HG02938 (cell line): Measurements from ENCODE around the gene TRPM1.

ENCODE experiments used
- ATAC-seq: cut with Tn5 transposase; IDR thresholded peaks from one replicate; pipeline ENCODE4 v1.9.1; 2021; ENCODE audit warnings: mild to moderate bottlenecking, moderate library complexity; ENCODE audit not compliant: unreplicated experiment

TRPM1 gene

DNA sequence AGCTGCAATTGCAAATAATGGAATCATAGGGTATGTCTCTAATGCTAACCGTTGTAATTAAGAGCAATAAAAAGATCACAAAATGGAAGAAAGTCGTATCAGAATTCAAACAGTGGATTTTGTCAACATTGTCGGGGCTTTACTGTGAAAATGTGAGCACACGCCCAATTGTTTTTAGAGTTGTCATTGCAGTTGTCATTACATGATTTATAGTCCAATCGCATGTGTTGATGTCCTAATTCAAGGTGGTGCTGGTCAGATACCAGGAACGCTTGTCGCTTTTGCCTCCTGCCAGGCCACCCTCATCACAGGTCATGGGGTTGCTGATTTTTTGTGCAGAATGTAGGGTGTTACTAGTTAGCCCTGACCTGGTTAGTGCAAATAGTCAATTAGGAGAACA lies 16.2 kb downstream of the TRPM1 start:
- no peak for ATAC-seq

DNA sequence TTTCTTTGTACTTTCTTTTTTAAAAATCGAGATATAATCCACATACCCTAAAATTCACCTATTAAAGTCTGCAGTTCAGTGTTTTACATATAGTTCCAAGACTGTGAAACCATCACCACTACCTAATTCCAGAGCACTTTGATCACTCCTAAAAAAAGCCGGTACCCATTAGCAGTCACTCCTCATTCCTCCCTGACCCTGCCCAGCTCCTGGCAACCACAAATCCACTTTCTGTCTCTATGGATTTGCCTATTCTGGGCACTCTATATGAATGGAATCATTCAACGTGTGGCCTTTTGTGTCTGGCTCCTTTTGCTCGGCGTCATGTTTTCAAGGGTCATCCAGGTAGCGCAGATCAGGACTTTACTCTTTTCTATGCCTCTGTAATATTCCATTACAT lies 17.3 kb downstream of the TRPM1 start:
- no peak for ATAC-seq

DNA sequence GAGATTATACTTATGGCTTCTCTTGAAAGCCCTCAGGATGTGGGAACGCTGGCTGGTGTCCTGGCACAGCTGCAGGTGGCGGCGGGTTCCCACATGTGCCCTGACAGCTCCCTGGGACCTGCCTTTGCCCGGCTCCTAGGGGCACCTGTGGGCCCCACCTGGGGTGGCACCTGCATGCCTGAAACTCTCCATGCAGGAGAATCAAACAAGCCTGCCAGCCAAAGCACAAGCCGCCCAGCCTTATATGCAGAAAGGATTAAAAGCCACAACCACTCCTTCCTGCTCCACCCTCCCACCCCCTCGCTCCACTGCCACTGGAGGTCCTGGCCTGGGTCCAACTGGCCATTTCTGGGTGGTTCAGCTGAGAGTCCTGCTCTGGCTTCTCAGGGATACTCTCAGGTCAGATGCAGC lies 18.1 kb downstream of the TRPM1 start:
- ATAC-seq, result no peak

DNA sequence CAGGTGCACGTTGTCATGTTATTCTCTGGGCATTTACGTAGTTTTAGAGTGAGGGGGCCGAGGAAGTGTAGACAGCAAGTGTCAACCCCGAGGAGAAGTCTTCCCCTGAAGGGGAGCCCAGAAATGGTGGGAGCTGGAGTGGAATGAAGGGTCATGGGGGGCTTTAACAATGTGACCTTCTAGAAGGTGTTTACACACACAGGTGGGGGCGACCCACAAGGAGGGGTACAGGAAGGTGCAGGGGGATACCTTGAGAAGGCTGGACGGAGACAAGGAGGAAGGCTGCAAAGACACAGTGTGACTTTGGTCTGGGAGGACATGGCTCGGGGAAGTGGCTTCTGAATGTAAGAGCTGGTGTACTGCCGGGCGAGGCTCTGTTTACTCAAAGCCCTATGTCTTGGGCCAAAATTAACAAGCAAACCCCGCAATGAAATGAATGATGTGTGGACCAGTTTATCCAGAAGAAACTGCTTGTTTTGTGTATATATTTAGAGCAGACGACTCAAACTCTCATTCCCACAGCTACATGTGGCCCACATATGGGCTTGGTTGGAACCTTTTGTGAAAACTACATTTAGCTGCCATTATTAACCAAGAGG lies 18.7 kb downstream of the TRPM1 start:
- no peak for ATAC-seq

DNA sequence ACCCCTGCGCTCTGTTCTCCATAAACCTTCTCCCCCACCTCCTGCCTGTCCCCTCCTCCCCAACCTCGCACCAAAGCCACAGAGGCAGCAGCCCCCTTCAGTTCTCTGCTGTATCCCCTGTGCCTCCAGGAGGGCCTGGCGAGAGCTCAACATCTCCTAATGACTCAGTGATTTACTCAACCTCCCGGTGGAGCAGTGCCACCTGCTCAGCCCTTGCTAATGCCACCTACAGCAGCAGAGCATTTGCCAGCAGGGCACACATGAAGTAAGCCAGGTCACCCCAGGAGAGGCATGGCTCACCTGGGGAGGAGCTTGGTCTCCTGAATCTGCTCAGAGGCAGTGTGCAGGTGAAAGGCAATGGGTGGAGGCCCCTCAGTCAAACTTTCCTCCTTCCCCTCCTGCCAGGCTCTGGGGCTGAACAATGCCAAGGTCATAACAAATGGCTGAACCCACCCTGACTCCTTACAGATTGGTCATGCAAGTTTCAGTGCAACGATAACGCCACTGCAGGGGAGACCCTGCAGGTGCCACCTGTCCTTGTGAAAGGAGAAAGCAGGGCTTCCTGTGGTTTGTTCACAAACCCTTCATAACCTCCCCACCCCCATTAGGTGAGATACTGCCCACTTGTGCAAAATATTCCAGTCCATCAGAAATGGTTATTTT lies 19.8 kb downstream of the TRPM1 start:
- ATAC-seq, result no peak

DNA sequence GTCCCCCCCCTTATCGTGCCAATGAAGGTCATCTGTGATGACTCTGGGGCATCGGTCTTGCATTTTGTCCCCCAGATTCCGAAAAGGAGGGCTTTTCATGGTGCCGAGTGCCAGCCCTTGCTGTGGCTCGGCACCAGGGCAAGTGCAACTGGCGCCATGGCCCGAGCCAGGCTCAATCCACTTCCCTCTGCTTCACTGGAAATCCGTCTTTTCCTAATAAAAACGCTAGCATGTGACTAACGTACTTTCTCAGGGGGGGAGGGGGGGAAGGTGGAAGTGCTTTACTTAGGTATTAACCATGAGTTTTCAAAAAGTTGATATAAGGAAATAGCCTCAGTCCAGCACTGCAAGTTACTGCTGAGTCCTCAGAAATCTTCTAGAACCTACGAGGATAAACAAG lies 20.5 kb downstream of the TRPM1 start:
- no peak for ATAC-seq

DNA sequence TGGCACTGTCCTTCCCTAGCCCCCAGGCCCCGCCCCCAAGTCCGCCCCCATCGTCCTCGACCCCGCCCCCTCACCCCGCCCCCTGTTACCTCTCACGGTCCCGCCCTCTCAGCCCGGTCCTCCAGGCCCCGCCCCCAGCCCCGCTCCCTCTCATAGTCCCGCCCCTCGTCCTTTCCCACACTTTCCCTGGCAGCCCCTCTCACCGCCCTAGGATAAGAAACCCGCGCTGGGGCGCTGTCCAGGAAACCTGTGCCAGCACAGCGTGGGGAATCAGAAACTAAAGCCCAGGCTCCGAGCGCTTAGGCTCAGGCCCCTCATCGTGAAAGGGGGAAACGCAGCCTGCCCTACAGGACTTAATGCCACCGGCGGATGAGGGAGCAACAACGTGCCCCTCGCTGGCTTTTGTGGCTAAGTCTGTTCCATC lies 20.9 kb downstream of the TRPM1 start:
- ATAC-seq, result no peak

DNA sequence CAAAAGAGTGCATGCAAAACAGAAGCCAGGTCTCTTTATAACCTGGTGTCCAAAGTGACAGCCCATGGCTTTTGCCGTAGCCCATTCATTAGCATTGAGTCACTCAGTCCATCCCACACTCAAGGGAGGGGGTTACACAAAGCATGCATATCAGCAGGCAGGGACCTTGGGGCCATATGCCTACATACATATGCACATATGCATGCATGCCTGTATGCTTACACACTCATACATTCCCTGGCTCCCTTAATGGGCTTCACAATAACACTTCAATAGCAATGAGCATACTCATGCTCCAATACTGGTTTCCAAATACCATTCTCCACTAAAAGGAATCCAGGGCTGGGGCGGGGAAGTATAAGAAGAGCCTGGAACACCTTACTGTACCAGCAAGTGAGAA lies 22.0 kb downstream of the TRPM1 start:
- no peak for ATAC-seq

DNA sequence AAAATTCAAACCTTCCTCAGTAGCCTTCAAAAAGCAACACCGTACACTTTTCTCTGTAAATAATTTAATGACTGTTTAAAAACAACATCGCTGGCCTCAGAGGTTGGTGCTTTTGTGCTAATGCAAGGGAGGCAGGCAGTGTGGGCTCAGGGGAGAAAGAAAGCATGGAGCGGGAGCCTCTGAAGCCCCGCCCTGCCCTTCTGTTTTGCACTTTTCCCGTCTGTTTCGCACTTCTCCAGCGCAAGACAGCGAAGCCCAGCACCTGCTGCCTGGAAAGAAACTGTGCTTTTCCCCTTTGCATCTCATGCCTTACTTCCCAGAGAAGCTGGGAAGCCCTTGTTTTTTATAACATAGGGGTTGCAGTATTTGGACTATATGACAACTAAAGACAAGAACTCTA lies 23.1 kb downstream of the TRPM1 start:
- ATAC-seq, result no peak

DNA sequence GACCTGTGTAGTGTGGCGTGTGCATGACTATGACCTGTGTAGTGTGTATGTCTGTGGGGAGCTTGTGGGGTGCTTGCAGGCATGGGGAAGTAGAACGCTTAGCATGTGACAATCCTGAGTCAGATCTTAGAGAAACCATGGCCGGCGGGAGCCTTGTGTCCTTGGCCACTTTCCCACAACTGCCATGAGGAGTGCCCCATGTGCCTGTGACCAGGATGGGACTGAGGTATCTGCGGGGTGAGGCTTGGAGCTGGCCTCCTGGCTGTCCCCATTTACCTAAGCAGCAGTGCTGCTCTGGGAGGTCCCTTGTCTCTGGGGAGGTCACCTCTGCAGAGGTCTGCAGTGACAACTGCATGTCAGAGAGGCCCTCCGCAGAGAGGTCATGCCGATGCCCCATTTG lies 23.6 kb downstream of the TRPM1 start:
- ATAC-seq, result no peak

DNA sequence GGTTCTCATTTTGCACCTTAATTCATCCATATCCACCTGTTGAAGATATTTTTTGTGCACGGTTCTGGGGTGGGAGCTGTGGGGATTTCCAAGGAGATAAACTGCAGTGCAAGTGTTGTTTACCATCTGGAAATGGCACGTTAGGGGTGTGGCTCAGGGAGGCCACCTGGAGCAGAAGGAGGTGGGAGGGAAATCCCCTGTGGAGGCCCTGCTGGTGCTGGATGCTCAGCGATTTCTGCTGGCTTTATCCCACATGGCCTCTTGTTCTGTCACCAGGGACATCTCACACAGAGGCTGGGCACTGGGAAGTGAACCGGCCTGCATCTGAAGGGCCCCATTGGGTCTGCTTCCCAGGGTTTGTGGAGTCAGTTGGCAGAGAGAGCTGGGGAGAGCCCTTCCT lies 24.3 kb downstream of the TRPM1 start:
- no peak for ATAC-seq

DNA sequence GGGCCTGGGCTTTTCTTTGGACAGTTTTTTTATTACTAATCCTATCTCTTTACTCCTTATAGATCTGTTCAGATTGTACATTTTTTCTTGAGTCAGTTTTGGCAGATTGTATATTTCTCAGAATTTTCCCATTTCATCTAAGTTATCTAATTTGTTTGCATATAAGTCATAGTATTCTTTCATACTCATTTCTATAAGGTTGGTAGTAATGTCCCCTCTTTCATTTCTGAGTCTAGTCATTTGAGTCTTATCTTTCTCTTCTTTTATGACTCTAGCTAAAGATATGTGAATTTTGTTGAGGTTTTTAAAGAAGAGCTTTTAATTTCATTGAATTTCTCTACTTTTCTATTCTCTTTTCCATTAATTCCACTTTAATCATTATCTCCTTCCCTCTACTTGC lies 27.2 kb downstream of the TRPM1 start:
- no peak for ATAC-seq

DNA sequence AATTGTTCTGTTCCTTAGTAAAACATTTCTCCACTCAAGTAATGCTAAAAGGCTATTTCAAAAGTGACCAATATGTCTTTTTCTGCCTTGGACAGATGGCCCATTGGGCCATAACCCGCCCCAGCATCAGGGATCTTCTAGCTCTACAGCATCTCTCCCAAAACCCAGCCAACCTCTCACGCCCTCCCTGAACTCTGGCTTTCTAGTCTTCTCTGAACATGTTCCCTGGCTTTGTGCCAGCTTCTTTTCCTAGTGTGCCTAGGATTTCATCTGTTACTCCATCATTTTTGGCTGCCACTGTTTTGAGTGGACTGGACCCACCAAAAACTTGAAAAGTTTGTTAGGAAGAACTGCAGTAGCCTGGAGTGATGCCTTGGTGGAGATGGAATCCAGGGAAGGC lies 30.7 kb downstream of the TRPM1 start:
- no peak for ATAC-seq

DNA sequence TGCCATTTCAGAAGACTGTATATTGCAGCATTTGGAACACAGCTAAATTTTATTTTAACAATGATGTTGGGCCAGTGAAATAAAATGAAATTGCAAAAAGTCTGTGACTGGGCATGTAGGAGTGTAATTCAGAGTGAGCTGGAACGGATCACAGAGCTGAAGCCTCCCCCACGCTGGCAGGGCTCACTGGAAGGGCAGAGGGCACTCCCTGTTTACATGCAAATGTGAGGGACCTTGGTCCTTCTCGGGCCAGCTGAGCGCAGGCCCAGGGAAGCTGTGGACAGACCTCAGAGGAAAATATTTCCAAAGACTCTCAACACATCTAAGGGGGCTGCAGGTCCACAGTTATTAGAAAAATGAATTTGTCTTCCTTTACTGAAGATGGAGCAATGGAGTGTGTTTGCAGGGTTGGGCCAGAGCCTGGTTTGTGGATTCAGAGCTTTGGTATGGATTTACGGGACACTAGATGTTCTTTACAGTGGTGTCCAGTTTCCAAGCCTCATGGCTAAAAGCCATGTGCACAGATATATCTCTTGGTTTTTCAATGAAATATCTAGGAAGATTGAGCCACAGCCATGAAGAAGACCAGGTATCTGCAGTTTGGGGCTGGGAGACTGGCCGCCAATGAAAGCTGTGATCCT lies 32.0 kb downstream of the TRPM1 start:
- no peak for ATAC-seq

DNA sequence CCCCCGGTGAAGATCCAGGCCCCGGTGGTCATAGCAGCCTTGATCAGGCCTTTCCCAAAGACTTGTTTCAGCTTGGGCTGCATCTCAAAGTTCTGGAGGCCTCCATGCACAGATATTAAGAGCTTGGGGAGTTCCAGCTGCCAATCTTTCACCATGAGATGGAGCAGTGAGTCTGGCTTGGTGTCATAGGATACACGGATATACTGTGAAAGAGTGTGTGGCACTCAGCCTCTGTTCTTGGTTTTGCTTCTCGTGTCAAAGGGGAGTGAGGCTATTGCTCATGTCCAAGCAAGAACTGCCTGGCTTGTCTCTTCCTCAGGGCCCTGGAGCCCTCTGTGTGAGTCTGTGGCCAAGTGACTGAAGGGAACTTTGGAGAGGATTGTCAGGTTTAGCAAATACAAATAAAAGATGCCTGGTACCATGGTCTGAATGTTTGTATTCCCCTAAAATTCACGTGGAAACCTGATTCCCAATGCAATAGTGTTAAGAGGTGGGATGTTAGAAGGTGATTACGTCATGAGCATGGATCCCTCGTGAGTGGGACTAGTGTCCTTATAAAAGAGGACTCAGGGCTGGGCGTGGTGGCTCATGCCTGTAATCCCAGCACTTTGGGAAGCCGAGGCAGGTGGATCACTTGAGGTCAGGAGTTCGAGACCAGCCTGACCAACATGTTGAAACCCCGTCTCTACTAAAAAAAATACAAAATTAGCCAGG lies 33.5 kb downstream of the TRPM1 start:
- no peak for ATAC-seq

DNA sequence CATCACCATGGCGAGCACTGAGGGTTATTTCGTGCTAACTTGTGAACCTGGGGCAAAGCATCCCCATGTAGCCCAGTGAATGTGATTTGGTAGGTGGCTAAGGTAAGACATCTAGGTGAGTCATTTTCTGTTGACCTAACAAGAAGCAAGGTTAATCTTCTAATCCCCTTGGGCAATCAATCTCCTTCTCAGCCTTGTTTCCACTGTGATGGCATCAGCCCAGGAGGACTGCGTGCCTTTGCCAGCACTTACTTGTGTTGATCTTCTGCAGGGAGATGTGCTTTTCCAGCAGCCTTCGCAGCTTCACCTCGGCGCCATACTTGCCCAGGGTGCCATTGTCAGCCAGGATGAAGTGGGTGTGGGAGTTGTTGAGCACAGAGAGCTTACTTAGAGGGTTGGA lies 35.7 kb downstream of the TRPM1 start:
- ATAC-seq, result no peak

DNA sequence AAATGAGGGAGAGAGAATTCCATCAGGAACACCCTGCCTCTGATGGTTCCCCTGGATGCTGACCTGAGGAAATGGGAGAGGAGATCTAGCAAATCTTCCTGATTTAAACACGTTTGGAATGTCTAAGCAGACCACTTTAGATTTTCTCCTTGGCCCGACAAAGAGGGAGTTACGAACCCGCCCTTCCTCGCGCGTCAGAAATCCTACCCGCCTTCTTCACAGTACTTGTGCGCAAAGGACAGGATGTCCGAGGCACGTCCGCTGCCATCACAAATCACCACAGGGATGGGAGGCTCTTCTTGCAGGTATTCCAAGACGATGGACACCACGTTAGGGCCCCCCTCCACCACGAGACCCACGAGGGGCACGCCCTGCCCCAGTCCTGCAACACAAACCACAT lies 38.6 kb downstream of the TRPM1 start:
- ATAC-seq, result no peak

DNA sequence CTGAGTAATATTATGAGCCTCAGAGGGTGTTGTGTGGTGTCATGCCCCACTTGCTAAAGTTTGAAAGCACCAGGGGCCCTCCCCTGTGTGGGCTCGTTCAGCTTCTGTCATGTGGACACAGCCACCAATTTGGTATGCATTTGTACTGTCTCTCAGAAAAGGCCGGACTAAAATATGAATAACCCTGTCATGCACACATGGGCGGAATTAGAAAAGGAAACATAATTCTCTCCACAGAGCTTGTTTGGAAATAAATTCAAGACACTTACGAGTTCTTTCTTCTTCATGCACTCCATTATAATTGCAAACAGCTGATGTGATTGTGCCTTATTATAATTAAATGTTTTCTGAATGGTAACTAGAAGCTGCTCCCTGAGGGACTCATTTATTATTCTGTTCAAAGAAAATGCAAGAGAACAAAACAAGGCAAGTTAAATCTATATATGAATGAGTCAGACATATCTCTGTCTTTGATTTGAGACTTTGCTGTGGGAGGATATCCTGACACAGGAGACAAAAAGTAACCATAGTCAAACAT lies 39.1 kb downstream of the TRPM1 start:
- ATAC-seq, result no peak

DNA sequence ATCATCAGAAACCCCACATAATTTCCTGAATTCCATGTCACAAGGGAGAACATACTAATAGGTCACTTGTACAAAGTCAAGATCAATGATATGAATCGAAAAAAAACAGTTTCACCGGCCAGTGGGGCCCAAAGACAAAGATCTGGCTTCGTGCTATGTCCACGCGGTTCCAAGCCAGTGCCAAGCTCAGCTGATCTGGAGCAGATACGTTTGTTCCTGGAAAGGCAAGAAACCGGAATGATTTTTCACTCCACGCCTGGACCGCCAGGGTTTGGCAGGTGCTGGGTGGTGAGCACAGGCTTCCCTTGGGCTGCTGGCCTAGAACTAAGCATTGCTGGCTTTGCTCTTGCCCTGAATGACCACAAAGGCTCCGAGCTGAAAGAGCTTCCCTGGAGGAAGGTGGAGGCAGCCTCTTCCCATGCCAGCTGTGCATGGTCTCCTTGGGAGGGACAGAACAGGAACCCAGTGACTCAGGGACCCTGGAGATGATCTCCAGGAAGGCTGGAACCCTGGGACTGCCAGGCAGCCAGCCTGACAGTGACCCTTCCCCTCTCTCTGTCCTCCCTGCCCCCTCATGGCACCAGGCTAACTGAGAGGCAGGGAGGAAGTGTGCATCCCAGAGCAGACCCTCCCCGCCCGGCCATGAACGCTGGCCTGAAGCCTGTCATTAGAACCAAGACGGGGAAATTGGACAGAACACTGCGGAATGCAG lies 40.9 kb downstream of the TRPM1 start:
- ATAC-seq, result no peak

DNA sequence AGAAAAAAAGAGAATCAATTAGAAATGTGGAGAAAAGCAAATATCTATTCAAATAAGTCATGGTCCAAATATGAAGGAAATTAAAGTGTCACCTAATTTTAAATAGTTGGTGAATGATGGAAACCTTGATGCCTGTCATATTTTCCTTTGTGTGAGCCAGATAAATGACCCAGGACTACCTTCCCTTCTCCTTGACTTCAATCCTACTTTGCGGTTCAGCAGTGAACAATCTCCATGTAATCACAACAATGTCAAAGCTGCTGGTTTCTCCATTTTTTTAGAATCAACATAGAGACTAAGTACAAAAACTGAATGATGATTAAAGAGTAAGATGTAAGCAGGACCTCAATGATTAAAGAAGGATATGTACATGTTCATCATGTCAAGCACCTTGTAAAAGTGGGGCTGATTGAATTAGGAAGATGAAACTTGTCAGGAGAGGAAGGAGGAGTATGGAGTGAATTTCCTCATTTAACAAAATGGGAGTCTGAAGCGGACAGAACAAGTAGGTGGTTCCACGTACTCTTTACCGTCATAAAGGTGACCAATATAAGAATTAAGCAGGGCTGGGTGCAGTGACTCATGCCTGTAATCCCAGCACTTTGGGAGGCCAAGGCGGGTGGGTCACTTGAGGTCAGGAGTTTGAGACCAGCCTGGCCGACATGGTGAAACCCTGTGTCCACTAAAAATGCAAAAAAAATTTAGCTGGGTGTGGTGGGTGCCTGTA lies 43.1 kb downstream of the TRPM1 start:
- ATAC-seq, result no peak
